ENCODE results near the gene SPIN2B.
A peak's percentile ranks its signal among the peaks of the same experiment; 100 is the strongest.
"Not testable (repeated sequence)": the region's sequence is repeated elsewhere in the genome, so short reads cannot be mapped to it uniquely, and the experiment has no call there.

Gene SPIN2B

DNA sequence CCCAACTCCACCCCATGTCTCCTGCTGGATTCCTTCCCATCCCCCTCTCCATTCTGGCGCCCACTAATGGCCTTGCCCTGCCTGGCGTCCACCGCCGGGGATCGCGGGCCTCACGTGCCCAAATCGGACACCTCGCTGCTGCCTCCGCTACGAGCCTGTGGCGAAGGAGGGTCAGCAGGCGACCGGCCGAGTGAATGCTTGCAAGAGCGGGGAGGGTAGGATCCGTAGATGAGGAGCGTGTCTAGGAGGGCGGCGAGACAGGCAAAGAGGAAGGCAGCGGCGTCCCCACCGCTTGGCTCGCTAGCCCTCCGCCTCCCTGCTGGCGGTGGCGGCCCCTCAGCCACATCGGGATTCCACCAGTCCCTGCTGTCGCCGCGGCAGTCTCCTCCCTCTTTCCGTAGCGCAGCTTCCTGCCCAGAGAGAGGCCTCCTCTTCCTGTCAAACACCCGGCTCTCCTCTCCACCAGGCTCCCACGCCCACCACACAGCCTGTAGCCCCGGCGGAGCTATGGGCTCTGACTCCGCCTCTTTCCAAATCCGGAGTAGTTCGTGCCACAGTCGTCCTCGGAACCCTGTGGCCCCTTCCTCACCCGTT lies at the start of gene SPIN2B:
Gene SPIN2B (minus strand): TSS at position 387 of the 594 bp plus-strand sequence.
- DNase-seq: peak; percentile 79

GRCh38 chrX:57156397-57157049 lies 35.2 kb upstream of the SPIN2B start:
- no peak for DNase-seq

GRCh38 chrX:57155171-57155570 lies 33.8 kb upstream of the SPIN2B start:
- DNase-seq: no peak

GRCh38 chrX:57152222-57152621 lies 30.9 kb upstream of the SPIN2B start:
- DNase-seq: not testable (repeated sequence)

DNA sequence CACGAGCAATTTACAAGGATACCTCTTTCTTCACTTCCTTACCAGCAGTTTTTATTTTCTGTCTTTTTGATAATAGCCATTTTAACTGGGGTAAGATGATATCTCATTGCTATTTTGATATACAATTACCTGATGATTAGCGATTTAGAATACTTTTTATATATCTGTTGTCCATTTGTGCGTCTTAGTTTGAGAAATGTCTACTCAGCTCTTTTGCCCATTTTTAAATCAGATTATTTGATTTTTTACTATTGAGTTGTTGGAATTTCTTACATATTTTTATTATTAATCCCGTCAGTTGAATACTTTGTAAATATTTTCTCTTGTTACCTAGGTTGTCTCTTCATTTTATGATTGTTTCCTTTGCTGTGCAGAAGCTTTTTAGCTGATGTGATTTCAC lies 17.3 kb upstream of the SPIN2B start:
- DNase-seq: no peak

DNA sequence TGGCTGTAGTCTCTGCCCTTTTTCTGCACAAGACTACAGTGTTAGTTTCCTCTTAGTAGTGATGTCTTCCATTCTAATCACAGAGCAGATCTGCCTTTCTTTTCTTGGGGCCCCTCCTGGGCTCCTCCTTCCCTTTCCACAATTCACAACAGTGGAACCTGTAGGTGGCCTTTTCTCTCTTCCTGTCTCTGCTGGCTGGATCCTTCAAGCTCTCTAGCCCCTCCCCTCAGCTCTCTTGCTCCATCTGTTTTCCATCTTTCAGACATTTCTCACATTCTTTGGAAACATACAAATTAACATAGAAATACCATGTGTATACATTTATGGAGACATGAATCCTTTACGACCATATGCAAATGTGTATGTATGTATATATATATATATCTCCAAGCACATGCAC lies 16.2 kb upstream of the SPIN2B start:
- DNase-seq: no peak

DNA sequence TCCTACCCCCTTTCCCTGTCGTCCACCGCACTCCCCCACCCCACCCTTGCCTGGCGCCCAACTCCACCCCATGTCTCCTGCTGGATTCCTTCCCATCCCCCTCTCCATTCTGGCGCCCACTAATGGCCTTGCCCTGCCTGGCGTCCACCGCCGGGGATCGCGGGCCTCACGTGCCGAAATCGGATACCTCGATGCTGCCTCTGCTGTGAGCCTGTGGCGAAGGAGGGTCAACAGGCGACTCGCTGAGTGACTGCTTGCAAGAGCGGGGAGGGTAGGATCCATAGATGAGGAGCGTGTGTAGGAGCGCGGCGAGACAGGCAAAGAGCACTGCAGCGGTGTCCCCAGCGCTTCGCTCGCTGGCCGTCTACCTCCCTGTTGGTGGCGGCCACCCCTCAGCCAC lies 15.7 kb upstream of the SPIN2B start, which contains the start of gene SPIN2A:
Gene SPIN2A (minus strand): TSS at position 325 of the 400 bp plus-strand sequence. CDS start 800 bp downstream, outside the sequence.
- not testable (repeated sequence) for DNase-seq

- not testable (repeated sequence) for DNase-seq
Observed at GRCh38 chrX:57136589-57136988, 15.2 kb upstream of the SPIN2B start.

- DNase-seq: no peak
Observed at GRCh38 chrX:57135287-57135686, 13.9 kb upstream of the SPIN2B start.

GRCh38 chrX:57134702-57135101 lies 13.4 kb upstream of the SPIN2B start:
- DNase-seq: no peak

- DNase-seq: no peak
Observed at GRCh38 chrX:57133706-57134105, 12.4 kb upstream of the SPIN2B start.

DNA sequence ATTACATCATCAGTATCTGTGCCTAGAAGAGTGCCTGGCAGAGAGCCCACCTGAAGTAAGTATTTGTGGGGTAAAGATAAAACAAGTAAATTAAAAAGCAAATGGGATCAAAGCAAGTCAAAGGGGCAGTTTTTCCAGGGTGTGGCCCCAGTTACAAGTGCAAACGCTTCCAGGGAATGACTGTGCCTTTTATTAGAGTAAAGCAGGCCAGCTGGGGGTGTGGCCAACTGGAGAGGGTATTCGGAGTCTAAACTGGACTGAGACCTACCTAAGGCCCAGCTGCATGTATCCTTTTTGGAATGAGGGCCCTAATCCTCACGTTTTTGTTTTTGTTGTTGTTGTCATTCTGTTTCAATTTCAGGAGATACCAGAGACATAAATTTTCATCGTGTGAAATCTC lies 11.9 kb upstream of the SPIN2B start:
- DNase-seq: not testable (repeated sequence)

DNA sequence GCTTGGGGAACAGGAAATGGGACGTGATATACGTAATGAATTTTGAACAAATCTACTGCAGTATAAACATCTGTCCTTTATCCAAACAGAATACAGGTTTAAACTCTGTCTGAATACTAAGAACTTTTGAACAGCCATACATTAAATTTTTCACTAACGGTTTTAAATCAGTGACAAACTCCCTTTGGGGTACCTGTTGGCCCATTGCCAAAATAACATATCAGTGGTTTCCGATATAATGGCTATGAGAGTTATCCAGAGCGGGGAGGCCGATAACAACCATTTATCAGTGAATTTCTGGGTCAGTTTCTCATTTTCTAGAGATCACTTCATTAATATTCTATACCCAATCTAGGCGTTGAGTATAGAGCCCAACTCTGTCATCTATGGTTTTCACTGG lies 10.7 kb upstream of the SPIN2B start:
- DNase-seq: no peak

GRCh38 chrX:57121816-57122215 lies 468 bp upstream of the SPIN2B start:
- no peak for DNase-seq

DNA sequence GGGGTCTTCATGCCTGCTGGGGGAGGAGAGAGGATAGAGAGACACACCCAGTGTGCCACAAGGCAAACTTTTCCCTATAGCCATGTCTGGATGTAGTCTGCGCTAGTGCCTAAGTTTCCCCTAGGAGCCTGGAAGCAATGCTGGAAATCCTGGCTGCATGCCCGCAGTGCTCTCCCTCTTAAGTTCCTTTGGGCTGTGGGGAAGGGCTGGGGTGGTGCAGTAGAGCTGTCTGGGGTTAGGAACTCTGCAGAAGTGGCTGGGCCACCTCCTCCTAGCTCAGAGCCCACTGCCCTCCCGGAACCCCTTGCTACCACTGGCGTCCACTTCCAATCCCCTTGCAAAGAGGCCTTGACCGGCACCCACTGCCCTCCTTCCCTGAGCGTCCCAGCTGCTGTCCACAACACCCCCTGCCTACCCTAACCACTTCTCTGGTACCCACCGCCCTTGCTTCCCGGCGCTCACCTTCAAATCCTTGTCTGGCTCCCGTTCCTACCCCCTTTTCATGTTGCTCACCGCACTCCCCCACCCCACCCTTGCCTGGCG lies 658 bp downstream of the SPIN2B start:
- peak; percentile 3 for DNase-seq

GRCh38 chrX:57119416-57119815 lies 1.9 kb downstream of the SPIN2B start:
- DNase-seq: no peak

GRCh38 chrX:57117566-57117965 lies 3.8 kb downstream of the SPIN2B start:
- not testable (repeated sequence) for DNase-seq

- no peak for DNase-seq
Observed at GRCh38 chrX:57104921-57105398, 16.4 kb downstream of the SPIN2B start.

GRCh38 chrX:57104406-57104805 lies 16.9 kb downstream of the SPIN2B start:
- no peak for DNase-seq

GRCh38 chrX:57103489-57103888 lies 17.9 kb downstream of the SPIN2B start:
- no peak for DNase-seq

DNA sequence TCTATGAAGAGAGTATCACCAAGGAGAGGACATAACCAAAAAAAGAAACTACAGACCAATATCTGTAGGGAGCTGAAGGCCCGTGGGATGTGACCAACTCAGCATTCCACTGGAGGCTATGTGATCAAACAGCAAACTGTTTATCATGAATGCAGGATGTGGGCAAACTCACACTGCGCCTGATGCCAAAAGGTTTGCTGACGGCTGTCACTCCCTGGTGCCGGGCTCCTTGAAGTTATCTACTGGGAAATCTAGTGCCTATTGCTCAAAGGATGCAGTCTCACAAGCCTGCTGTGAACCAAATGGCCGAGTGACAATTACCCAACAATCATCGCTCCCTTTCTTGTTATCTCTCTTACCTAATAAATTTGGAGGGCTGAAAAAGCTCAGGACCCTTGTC lies 18.4 kb downstream of the SPIN2B start:
- DNase-seq: not testable (repeated sequence)

DNA sequence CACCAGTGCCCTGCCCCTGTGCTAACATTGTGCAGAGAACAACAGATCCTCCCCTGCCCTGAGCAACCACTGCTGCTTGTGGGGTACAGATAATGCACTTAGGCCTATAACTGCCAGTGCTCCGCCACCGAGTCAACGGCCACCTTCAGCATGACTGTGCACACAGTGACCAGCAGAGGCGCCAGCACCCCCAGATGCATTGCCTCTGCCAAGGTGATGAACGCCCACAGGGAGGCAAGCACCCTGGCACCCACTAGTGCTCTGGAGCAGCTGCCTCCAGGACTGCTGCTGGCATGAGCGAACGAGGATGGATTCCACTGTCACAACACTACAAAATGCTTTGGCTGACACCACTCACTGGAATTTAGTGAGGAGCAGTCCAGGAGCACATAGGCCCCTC lies 38.2 kb downstream of the SPIN2B start:
- DNase-seq: no peak

DNA sequence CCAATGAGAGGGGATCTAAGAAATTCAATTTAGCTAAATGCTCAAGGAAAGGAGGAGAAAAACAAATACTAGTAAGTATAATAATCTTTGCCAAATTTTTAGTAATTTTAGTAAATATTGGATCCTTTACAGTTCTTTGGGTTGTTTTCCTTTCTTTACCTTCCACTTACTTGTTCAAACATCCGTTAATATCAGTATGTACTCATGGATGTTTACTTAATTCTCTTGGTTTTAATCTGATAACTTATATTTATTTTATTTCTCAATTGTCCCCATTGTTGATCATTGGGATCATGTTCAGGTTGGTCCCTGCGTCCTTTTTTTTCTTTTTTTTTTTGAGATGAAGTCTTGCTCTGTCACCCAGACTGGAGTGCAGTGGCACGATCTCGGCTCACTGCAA lies 46.9 kb downstream of the SPIN2B start:
- no peak for DNase-seq
